ENCODE data around the gene P2RY8.

The P2RY8 gene

GRCh38 chrX:1442016-1442665, 94.8 kb downstream of the P2RY8 start:
- TF ChIP-seq REST (IDR thresholded peaks at IDR 0.05; ENCODE audit: insufficient read depth in 1 of 2, low read depth in 2 of 2, low read length in 2 of 2) (no peak), FOXP2 (optimal IDR thresholded peaks at IDR 0.05; ENCODE audit: borderline replicate concordance, extremely low read depth, extremely low read length, insufficient read depth) (no peak), SIN3A (IDR thresholded peaks at IDR 0.05; ENCODE audit: borderline replicate concordance, insufficient read depth, low read length) (no peak), POLR2AphosphoS5 (IDR thresholded peaks at IDR 0.05; ENCODE audit: low read depth, low read length) (no peak), TAF1 (IDR thresholded peaks at IDR 0.05; ENCODE audit: borderline replicate concordance, insufficient read depth, low read length) (no peak)

- no peak for TF ChIP-seq POLR2AphosphoS5 (IDR thresholded peaks at IDR 0.05; ENCODE audit: low read depth, low read length)
Observed at GRCh38 chrX:1440506-1440905, 96.5 kb downstream of the P2RY8 start.

GRCh38 chrX:1435241-1435895, 101.6 kb downstream of the P2RY8 start:
- TF ChIP-seq SIN3A (IDR thresholded peaks at IDR 0.05; ENCODE audit: borderline replicate concordance, insufficient read depth, low read length), result no peak
- no peak for TF ChIP-seq REST (IDR thresholded peaks at IDR 0.05; ENCODE audit: insufficient read depth in 1 of 2, low read depth in 2 of 2, low read length in 2 of 2)
- TF ChIP-seq POLR2AphosphoS5 (IDR thresholded peaks at IDR 0.05; ENCODE audit: low read depth, low read length), result no peak

- TF ChIP-seq REST (IDR thresholded peaks at IDR 0.05; ENCODE audit: insufficient read depth in 1 of 2, low read depth in 2 of 2, low read length in 2 of 2) (no peak), TAF1 (IDR thresholded peaks at IDR 0.05; ENCODE audit: borderline replicate concordance, insufficient read depth, low read length) (no peak), SIN3A (IDR thresholded peaks at IDR 0.05; ENCODE audit: borderline replicate concordance, insufficient read depth, low read length) (no peak), POLR2AphosphoS5 (IDR thresholded peaks at IDR 0.05; ENCODE audit: low read depth, low read length) (no peak), FOXP2 (optimal IDR thresholded peaks at IDR 0.05; ENCODE audit: borderline replicate concordance, extremely low read depth, extremely low read length, insufficient read depth) (no peak)
Observed at GRCh38 chrX:1434871-1435240, 102.1 kb downstream of the P2RY8 start.

GRCh38 chrX:1433646-1434357, 103.2 kb downstream of the P2RY8 start:
- TF ChIP-seq POLR2AphosphoS5 (IDR thresholded peaks at IDR 0.05; ENCODE audit: low read depth, low read length), result no peak
- TF ChIP-seq TAF1 (IDR thresholded peaks at IDR 0.05; ENCODE audit: borderline replicate concordance, insufficient read depth, low read length), result no peak
- no peak for TF ChIP-seq FOXP2 (optimal IDR thresholded peaks at IDR 0.05; ENCODE audit: borderline replicate concordance, extremely low read depth, extremely low read length, insufficient read depth)
- no peak for TF ChIP-seq SIN3A (IDR thresholded peaks at IDR 0.05; ENCODE audit: borderline replicate concordance, insufficient read depth, low read length)
- TF ChIP-seq REST (IDR thresholded peaks at IDR 0.05; ENCODE audit: insufficient read depth in 1 of 2, low read depth in 2 of 2, low read length in 2 of 2), result no peak
